OCI-LY7 (cell line): ENCODE results near the gene MYMX. TPM values are rescaled to one million over a fixed set of nuclear protein-coding genes. Genes with fewer than 3 reads are reported as not detected.

ENCODE experiments used
- BruUV-seq: library from RNA; stranded (reverse); fragments of 400-500 nt; replicated peaks from 2 replicates; lab custom pipeline; 2021; lab: Mats Ljungman, UMichigan
- CTCF ChIA-PET: fragments of 300-600 bp; sonication (Branson Sonifier 250); formaldehyde crosslinking; loops from one replicate; lab custom pipeline; 2022; ENCODE audit warnings: antibody characterized with exemption; ENCODE audit not compliant: unreplicated experiment; lab: Charles Lee
- POLR2A ChIA-PET: fragments of 300-600 bp; sonication (Branson Sonifier 250); formaldehyde crosslinking; loops from one replicate; lab custom pipeline; 2022; ENCODE audit warnings: antibody characterized with exemption; lab: Charles Lee
- DNase-seq: peaks from one replicate; pipeline ENCODE4 v3.0.0-alpha.2; 2015; ENCODE audit warnings: low spot score
- H2AFZ ChIP-seq: fragments of 200-600 bp; sonication (generic), shearing (Covaris generic); 2 replicates; pipeline ENCODE4 v1.6.1; 2014; ENCODE audit warnings: mild to moderate bottlenecking, antibody characterized with exemption, low read length, moderate library complexity
- H3K27ac ChIP-seq: fragments of 200-600 bp; sonication (generic); 2 replicates; pipeline ENCODE4 v1.5.1; 2014; ENCODE audit warnings: mixed run types, low read depth, mild to moderate bottlenecking, moderate library complexity, low read length, inconsistent platforms; ENCODE audit not compliant: poor library complexity, severe bottlenecking
- H3K36me3 ChIP-seq: fragments of 200-600 bp; sonication (generic); 2 replicates; pipeline ENCODE4 v1.6.1; 2014; ENCODE audit warnings: mild to moderate bottlenecking, antibody characterized with exemption, low read length, moderate library complexity, mixed read lengths; ENCODE audit not compliant: insufficient read depth
- H3K4me1 ChIP-seq: fragments of 200-600 bp; sonication (generic); 2 replicates; pipeline ENCODE4 v1.5.1; 2014; ENCODE audit warnings: mild to moderate bottlenecking, low read length; ENCODE audit not compliant: insufficient read depth, poor library complexity, severe bottlenecking
- H3K4me2 ChIP-seq: fragments of 200-600 bp; sonication (generic); 2 replicates; pipeline ENCODE4 v1.6.1; 2014; ENCODE audit warnings: mild to moderate bottlenecking, low read length
- H3K4me3 ChIP-seq: fragments of 200-600 bp; sonication (generic); 2 replicates; pipeline ENCODE4 v1.5.1; 2014; ENCODE audit warnings: mild to moderate bottlenecking, low read depth, low read length; ENCODE audit not compliant: poor library complexity, severe bottlenecking
- H3K79me2 ChIP-seq: fragments of 200-600 bp; sonication (generic); 2 replicates; pipeline ENCODE4 v1.6.1; 2016; ENCODE audit warnings: low read depth, mild to moderate bottlenecking, low read length, moderate library complexity, mixed read lengths; ENCODE audit not compliant: insufficient read depth
- H3K9me2 ChIP-seq: fragments of 200-600 bp; sonication (generic); 2 replicates; pipeline ENCODE4 v1.6.1; 2016; ENCODE audit warnings: mild to moderate bottlenecking, low read length, mixed read lengths; ENCODE audit not compliant: insufficient read depth
- H3K9me3 ChIP-seq: fragments of 200-600 bp; sonication (generic); 2 replicates; pipeline ENCODE4 v1.6.1; 2014; ENCODE audit warnings: mild to moderate bottlenecking, mixed run types, low read length, mixed read lengths
- H4K20me1 ChIP-seq: fragments of 200-600 bp; sonication (generic); 2 replicates; pipeline ENCODE4 v1.6.1; 2014; ENCODE audit warnings: mild to moderate bottlenecking, antibody characterized with exemption, low read length, moderate library complexity, mixed read lengths; ENCODE audit not compliant: insufficient read depth
- CTCF ChIP-seq: fragments of 200-600 bp; sonication (generic); conservative IDR thresholded peaks from 2 replicates; pipeline ENCODE4 v1.5.1; 2014; ENCODE audit warnings: mild to moderate bottlenecking, antibody characterized with exemption, low read length, moderate library complexity, mixed read lengths
- EZH2phosphoT487 ChIP-seq: fragments of 200-600 bp; sonication (generic); IDR thresholded peaks from 2 replicates; pipeline ENCODE4 v1.6.1; 2018; ENCODE audit warnings: low read depth, borderline replicate concordance, mild to moderate bottlenecking, mixed run types, antibody characterized with exemption, low read length, moderate library complexity, mixed read lengths
- intact Hi-C: fragments of 100-400 bp; cut with micrococcal nuclease; formaldehyde crosslinking; loops from one replicate; pipeline ENCODE4 v1.10.0; 2022; ENCODE audit not compliant: unreplicated experiment
- total RNA-seq, 2 experiments: library from RNA; depleted of rRNA in 1 of 2; stranded (reverse); fragments of >200 nt in 1 of 2; shearing (Covaris generic) in 1 of 2; gene quantifications; 2 replicates each; pipeline ENCODE4 v1.2.3, GENCODE V29; 2014 to 2022

MYMX gene
- total RNA-seq, 2 experiments from 2014 or later, result not detected

- peaks cover 42% of the 10 kb centered on the region for H3K36me3 ChIP-seq
- peaks cover 42% of the 10 kb centered on the region for H3K4me1 ChIP-seq
- DNase-seq, result no peak
- H3K79me2 ChIP-seq, result peaks cover 27% of the 10 kb centered on the region
- H3K4me3 ChIP-seq, result no peak overlapping the region
- no TSS peak for BruUV-seq
- ChIA-PET POLR2A (interaction anchor here (3.9 kb wide), 1 partner anchor 9 kb away, joined by 15 read pairs; no protein-coding TSS in a partner anchor), CTCF (no interaction called here)
- no peak overlapping the region for H2AFZ ChIP-seq
- H3K9me3 ChIP-seq, result no peaks in the 10 kb centered on the region
- no peak for TF ChIP-seq EZH2phosphoT487
- TF ChIP-seq CTCF, result no peak
- H3K4me2 ChIP-seq, result peak overlapping the region; percentile 99
- intact Hi-C loops, result loop anchor here (10.0 kb wide), 2 partner anchors 452 to 522 kb away; partner anchors contain the start of gene VEGFA
- no peak overlapping the region for H3K27ac ChIP-seq
- peaks cover 10% of the 10 kb centered on the region for H4K20me1 ChIP-seq
- no peaks in the 10 kb centered on the region for H3K9me2 ChIP-seq
Observed at GRCh38 chr6:44226368-44227147, 9.8 kb downstream of the MYMX start.

GRCh38 chr6:44227148-44227793, 10.5 kb downstream of the MYMX start:
- peaks cover 10% of the 10 kb centered on the region for H4K20me1 ChIP-seq
- DNase-seq, result no peak
- H3K9me3 ChIP-seq, result no peaks in the 10 kb centered on the region
- no peak overlapping the region for H3K27ac ChIP-seq
- H3K4me3 ChIP-seq, result no peak overlapping the region
- H3K4me2 ChIP-seq, result peak overlapping the region; percentile 99; the same call in 1 of the 2 replicates
- ChIA-PET POLR2A (interaction anchor here (0.8 to 1.1 kb wide), 3 partner anchors 9 to 19 kb away, joined by 3 to 5 read pairs (median 3); partner anchors contain the start of gene HSP90AB1), CTCF (no interaction called here)
- intact Hi-C loops, result loop anchor here (10.0 kb wide), 2 partner anchors 452 to 522 kb away; partner anchors contain the start of gene VEGFA
- peaks cover 48% of the 10 kb centered on the region for H3K36me3 ChIP-seq
- H2AFZ ChIP-seq, result no peak overlapping the region
- TF ChIP-seq EZH2phosphoT487 (no peak), CTCF (no peak)
- peaks cover 27% of the 10 kb centered on the region for H3K79me2 ChIP-seq
- no TSS peak for BruUV-seq
- peaks cover 36% of the 10 kb centered on the region for H3K4me1 ChIP-seq
- no peaks in the 10 kb centered on the region for H3K9me2 ChIP-seq
